Right lobe of liver (tissue), 6 donors: Measurements from ENCODE around the gene ZBTB7B. TPM values are rescaled to one million over a fixed set of nuclear protein-coding genes. Genes with fewer than 3 reads are reported as not detected.

Experiments
- ATAC-seq, 4 donors: fragments of 200-7000 bp; cut with Tn5 transposase; one replicate each; pipeline ENCODE4 v1.9.1; 2020; ENCODE audit warnings: mild to moderate bottlenecking in 4 of 4, moderate library complexity in 4 of 4
- DNase-seq, 3 donors: peaks; one replicate each; pipeline ENCODE4 v3.0.0-alpha.2; 2020
- H3K27ac ChIP-seq, 3 donors: fragments of 200-600 bp; one replicate each; pipeline ENCODE4 v1.8.0; 2022
- H3K27me3 ChIP-seq, 2 donors: fragments of 200-600 bp; one replicate each; pipeline ENCODE4 v1.8.0; 2022
- H3K36me3 ChIP-seq, 4 donors: fragments of 200-600 bp; sonication (generic) in 1 of 4; one replicate each; pipeline versions ENCODE4 v1.5.1 to v1.8.0; 2017 to 2022; ENCODE audit warnings: control low read depth in 1 of 4
- H3K4me1 ChIP-seq, 4 donors: fragments of 200-600 bp; sonication (generic) in 1 of 4; one replicate each; pipeline versions ENCODE4 v1.5.1 to v1.8.0; 2017 to 2022; ENCODE audit warnings: control low read depth in 1 of 4
- H3K4me3 ChIP-seq, 3 donors: fragments of 200-600 bp; one replicate each; pipeline ENCODE4 v1.8.0; 2022
- H3K9me3 ChIP-seq, 4 donors: fragments of 200-600 bp; sonication (generic) in 1 of 4; one replicate each; pipeline versions ENCODE4 v1.5.1 to v1.8.0; 2017 to 2022; ENCODE audit warnings: control low read depth in 1 of 4
- CTCF ChIP-seq, 4 donors: fragments of 200-600 bp in 3 of 4; fragments of 450-650 bp in 1 of 4; IDR thresholded peaks; one replicate each; pipeline versions ENCODE4 v1.5.1 to v1.8.0; 2016 to 2022; ENCODE audit warnings: antibody characterized with exemption in 4 of 4, mild to moderate bottlenecking in 2 of 4
- POLR2A ChIP-seq: fragments of 450-650 bp; IDR thresholded peaks from one replicate; pipeline ENCODE4 v1.6.1; 2017; ENCODE audit warnings: antibody characterized with exemption, mild to moderate bottlenecking
- WGBS: methylation state at CpG from one replicate; pipeline ENCODE4 v1.1.6; 2018; ENCODE audit warnings: low coverage, low lambda C conversion rate; ENCODE audit not compliant: insufficient coverage; ENCODE audit errors: missing lambda C conversion rate; 5-methylcytosine and 5-hydroxymethylcytosine counted together
- intact Hi-C, 2 donors: fragments of 100-400 bp; cut with DNase I; formaldehyde crosslinking; loops; one replicate each; pipeline versions ENCODE4 v1.11.2 to v1.14.1; 2022
- total RNA-seq, 6 experiments: library from RNA; depleted of rRNA in 2 of 6; stranded (reverse); fragments of >200 nt in 2 of 6; fragmentation: NEBNext Ultra II Directional in 3 of 6; extraction: Animal tissue kit (Norgen Biotek cat#: 25700) in 3 of 6; gene quantifications; one replicate each; pipeline versions ENCODE4 v1.1.0 to v1.2.4, GENCODE V29; 2016 to 2023
- donor health status: DM: no; HTN: yes; CAD: no.
- donor health status: DM: no; HTN: no; CAD: no.
- donor health status: DM: no; HTN: no; CAD: no.
- donor health status: DM: no; HTN: yes; CAD: no.
- donor health status: DM: no; HTN: yes; CAD: no.

ZBTB7B gene
- total RNA-seq, 6 experiments from 2014 or later: 35.0 to 83.8 (median 38.8) TPM

GRCh38 chr1:155033524-155033923, 30.9 kb downstream of the ZBTB7B start, which contains the start of the genes DCST1 and DCST2:
DCST1 (plus strand) TSS chr1:155033824; CDS start chr1:155034037, 213 bp downstream.
DCST2 (minus strand) TSS chr1:155033781; CDS start chr1:155033701, 80 bp downstream.
- no peak for TF ChIP-seq CTCF (IDR thresholded peaks at IDR 0.05)
- TF ChIP-seq POLR2A: no peak
- intact Hi-C loops: no loop called here
- 88% methylated on average over 1 of the region's 9 CpGs for WGBS
- H3K4me1 ChIP-seq: peaks cover 0 to 5% (median 2%) of the 10 kb centered on the region in 4 donors
- no peak for ATAC-seq
- no peaks in the 10 kb centered on the region for H3K36me3 ChIP-seq
- no peaks in the 10 kb centered on the region for H3K9me3 ChIP-seq
- no peak for DNase-seq
- no peak within 1 kb of the TSS for H3K27ac ChIP-seq
- no peaks in the 10 kb centered on the region for H3K27me3 ChIP-seq
- no peak within 1 kb of the TSS for H3K4me3 ChIP-seq

- WGBS: 80% methylated on average over 9 of the region's 20 CpGs
- peaks cover 0 to 13% (median 4%) of the 10 kb centered on the region in 4 donors for H3K4me1 ChIP-seq
- TF ChIP-seq POLR2A (no peak), CTCF (IDR thresholded peaks at IDR 0.05) (no peak)
- no peak for DNase-seq
- H3K4me3 ChIP-seq: no peak overlapping the region
- H3K36me3 ChIP-seq: no peaks in the 10 kb centered on the region
- H3K9me3 ChIP-seq: no peaks in the 10 kb centered on the region
- no peaks in the 10 kb centered on the region for H3K27me3 ChIP-seq
- H3K27ac ChIP-seq: no peak overlapping the region
- intact Hi-C loops: no loop called here
- no peak for ATAC-seq
These were observed 32.0 kb downstream of the ZBTB7B start for GRCh38 chr1:155034318-155035208.

GRCh38 chr1:155035936-155036335, 33.3 kb downstream of the ZBTB7B start:
- intact Hi-C loops: no loop called here
- no peak for ATAC-seq
- H3K4me1 ChIP-seq: peaks cover 0 to 14% (median 4%) of the 10 kb centered on the region in 4 donors

GRCh38 chr1:155037043-155037442, 34.4 kb downstream of the ZBTB7B start:
- H3K27ac ChIP-seq: no peak overlapping the region
- TF ChIP-seq POLR2A: no peak
- TF ChIP-seq CTCF (IDR thresholded peaks at IDR 0.05): no peak
- intact Hi-C loops: no loop called here
- no peaks in the 10 kb centered on the region for H3K27me3 ChIP-seq
- no peaks in the 10 kb centered on the region for H3K9me3 ChIP-seq
- WGBS: 80% methylated on average over 1 of the region's 3 CpGs
- H3K4me1 ChIP-seq: peaks cover 0 to 14% (median 4%) of the 10 kb centered on the region in 4 donors
- no peaks in the 10 kb centered on the region for H3K36me3 ChIP-seq
- ATAC-seq: no peak
- DNase-seq: no peak
- H3K4me3 ChIP-seq: no peak overlapping the region

More at GRCh38 chr1:155035936-155036335, 33.3 kb downstream of the ZBTB7B start:
- H3K4me3 ChIP-seq: no peak overlapping the region
- 50% methylated on average over 2 of the region's 2 CpGs for WGBS
- TF ChIP-seq CTCF (IDR thresholded peaks at IDR 0.05) (no peak), POLR2A (no peak)
- H3K9me3 ChIP-seq: no peaks in the 10 kb centered on the region
- DNase-seq: no peak
- H3K27ac ChIP-seq: no peak overlapping the region
- no peaks in the 10 kb centered on the region for H3K27me3 ChIP-seq
- H3K36me3 ChIP-seq: no peaks in the 10 kb centered on the region
